Stomach (tissue), 4 donors: ENCODE measurements around the gene CUEDC1.

ENCODE experiments used
- EP300 ChIP-seq: sonication (generic); formaldehyde crosslinking; IDR thresholded peaks from one replicate; pipeline ENCODE4 v1.6.1; 2017; ENCODE audit warnings: antibody characterized with exemption
- POLR2A ChIP-seq, 4 donors: fragments of 450-650 bp; IDR thresholded peaks; one replicate each; pipeline ENCODE4 v1.6.1; 2016; ENCODE audit warnings: antibody characterized with exemption in 4 of 4, control low read depth in 2 of 4, mild to moderate bottlenecking in 1 of 4, moderate library complexity in 1 of 4
- POLR2AphosphoS5 ChIP-seq, 3 donors: sonication (generic); formaldehyde crosslinking; IDR thresholded peaks; one replicate each; pipeline ENCODE4 v1.6.1; 2016; ENCODE audit warnings: antibody characterized with exemption in 3 of 3
- TF ChIP-seq, protein P1 (sequence below), 7 experiments: fragments of 450-650 bp in 4 of 7; fragments of 200-600 bp in 3 of 7; sonication (generic) in 3 of 7; IDR thresholded peaks; one replicate each; pipeline ENCODE4 v1.5.1; 2016 to 2019; ENCODE audit warnings: antibody characterized with exemption in 7 of 7, control low read depth in 2 of 7, mild to moderate bottlenecking in 1 of 7

DNA sequence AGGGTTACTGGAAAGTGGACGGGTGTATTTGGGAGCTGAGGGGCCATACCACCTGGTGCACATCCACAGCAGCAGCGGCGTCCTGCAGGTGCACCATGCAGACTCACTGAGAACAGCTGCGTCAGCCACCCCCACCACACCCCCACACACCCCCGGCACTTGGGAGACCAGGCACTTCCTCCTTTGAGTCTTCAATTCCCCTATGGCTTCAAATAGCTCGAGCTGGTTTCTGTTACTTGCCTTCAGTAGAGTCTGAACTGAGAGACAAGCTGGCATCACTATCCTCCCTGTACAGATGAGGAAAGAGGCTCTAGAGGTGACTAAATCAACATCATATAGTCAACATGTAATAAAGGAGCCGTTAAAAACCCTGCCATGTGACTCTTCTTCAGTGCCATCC is 15.4 kb downstream of the CUEDC1 start:
- TF ChIP-seq, protein P1, sequence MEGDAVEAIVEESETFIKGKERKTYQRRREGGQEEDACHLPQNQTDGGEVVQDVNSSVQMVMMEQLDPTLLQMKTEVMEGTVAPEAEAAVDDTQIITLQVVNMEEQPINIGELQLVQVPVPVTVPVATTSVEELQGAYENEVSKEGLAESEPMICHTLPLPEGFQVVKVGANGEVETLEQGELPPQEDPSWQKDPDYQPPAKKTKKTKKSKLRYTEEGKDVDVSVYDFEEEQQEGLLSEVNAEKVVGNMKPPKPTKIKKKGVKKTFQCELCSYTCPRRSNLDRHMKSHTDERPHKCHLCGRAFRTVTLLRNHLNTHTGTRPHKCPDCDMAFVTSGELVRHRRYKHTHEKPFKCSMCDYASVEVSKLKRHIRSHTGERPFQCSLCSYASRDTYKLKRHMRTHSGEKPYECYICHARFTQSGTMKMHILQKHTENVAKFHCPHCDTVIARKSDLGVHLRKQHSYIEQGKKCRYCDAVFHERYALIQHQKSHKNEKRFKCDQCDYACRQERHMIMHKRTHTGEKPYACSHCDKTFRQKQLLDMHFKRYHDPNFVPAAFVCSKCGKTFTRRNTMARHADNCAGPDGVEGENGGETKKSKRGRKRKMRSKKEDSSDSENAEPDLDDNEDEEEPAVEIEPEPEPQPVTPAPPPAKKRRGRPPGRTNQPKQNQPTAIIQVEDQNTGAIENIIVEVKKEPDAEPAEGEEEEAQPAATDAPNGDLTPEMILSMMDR (IDR thresholded peaks at IDR 0.05), result no peak
- TF ChIP-seq POLR2A (IDR thresholded peaks at IDR 0.05) (no peak), EP300 (no peak), POLR2AphosphoS5 (IDR thresholded peaks at IDR 0.05) (no peak)
